ENCODE measurements around the gene DCDC1.

Gene DCDC1

DNA sequence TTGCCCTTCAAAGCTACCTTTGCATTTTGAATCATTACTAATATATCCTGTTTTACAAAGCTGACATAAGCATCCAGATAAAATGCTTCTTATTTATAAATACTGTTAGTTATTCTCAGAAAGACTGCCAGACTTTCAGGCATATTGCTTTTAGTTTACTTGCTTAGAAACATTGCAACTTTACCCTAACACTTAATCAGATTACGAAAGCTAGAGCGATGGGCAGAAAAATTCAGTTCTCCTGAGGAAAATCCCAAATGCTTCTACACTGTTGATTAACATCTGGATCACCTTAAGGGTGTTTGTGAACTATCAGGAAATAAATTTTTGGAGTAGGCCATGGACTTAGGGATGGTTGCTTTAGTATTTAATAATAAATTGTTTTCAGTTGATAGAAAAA lies 493.7 kb downstream of the DCDC1 start:
- H3K9ac ChIP-seq (ENCODE audit: low read length), result no peak overlapping the region
- no peaks in the 10 kb centered on the region for H3K36me3 ChIP-seq (ENCODE audit: control insufficient read depth, insufficient read depth, low read length)
- H3K9me3 ChIP-seq (ENCODE audit: control insufficient read depth, insufficient read depth, low read depth, low read length), result no peaks in the 10 kb centered on the region
- no peak overlapping the region for H3K27ac ChIP-seq (ENCODE audit: low read depth, low read length)
- no peaks in the 10 kb centered on the region for H3K4me1 ChIP-seq (ENCODE audit: control insufficient read depth, insufficient read depth, low read length)
- no peaks in the 10 kb centered on the region for H3K27me3 ChIP-seq (ENCODE audit: control insufficient read depth, insufficient read depth, low read length)
- H3K4me3 ChIP-seq (ENCODE audit: low read depth, low read length), result no peak overlapping the region

DNA sequence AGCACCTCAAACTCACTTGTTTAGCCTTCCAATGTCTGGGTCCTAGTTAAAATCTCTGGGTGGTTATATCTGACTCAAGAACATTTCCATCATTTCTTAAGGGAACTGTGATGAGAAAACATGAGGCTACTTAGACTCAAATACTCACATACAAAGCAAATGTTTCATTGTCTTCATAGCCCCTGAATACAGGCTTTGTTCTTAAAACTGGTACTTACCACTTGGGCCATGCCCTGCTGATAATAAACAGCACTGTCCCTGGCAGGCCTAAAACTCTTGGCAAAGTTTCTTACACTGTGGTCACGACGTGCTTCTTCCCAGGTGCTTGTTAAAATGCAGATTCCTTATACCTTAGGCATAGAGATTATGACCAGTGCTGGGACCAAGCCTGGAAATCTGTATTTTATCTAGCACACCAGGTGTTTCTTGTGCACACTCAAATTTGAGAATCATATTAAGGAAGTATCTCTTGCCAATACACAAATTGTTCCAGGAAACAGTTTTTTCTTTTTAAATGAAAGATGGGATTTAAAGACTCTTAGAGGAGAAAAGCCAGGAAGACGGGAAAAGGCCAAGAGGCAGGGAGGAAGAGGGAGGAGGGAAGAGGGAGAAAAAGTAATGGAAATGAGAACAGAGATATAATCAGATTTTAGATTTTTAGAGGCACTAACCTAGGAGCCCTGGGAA lies 495.5 kb downstream of the DCDC1 start:
- Histone ChIP-seq H3K4me1 (ENCODE audit: control insufficient read depth, insufficient read depth, low read length) (peaks cover 4% of the 10 kb centered on the region; the same call in 1 of the 2 replicates), H3K27ac (ENCODE audit: low read depth, low read length) (no peak overlapping the region), H3K4me3 (ENCODE audit: low read depth, low read length) (no peak overlapping the region), H3K9me3 (ENCODE audit: control insufficient read depth, insufficient read depth, low read depth, low read length) (no peaks in the 10 kb centered on the region), H3K36me3 (ENCODE audit: control insufficient read depth, insufficient read depth, low read length) (no peaks in the 10 kb centered on the region), H3K9ac (ENCODE audit: low read length) (no peak overlapping the region), H3K27me3 (ENCODE audit: control insufficient read depth, insufficient read depth, low read length) (no peaks in the 10 kb centered on the region)

GRCh38 chr11:30868626-30869081 lies 500.9 kb downstream of the DCDC1 start:
- Histone ChIP-seq H3K9ac (ENCODE audit: low read length) (no peak overlapping the region), H3K9me3 (ENCODE audit: control insufficient read depth, insufficient read depth, low read depth, low read length) (no peaks in the 10 kb centered on the region), H3K36me3 (ENCODE audit: control insufficient read depth, insufficient read depth, low read length) (no peaks in the 10 kb centered on the region), H3K27ac (ENCODE audit: low read depth, low read length) (no peak overlapping the region), H3K4me1 (ENCODE audit: control insufficient read depth, insufficient read depth, low read length) (peaks cover 4% of the 10 kb centered on the region; the same call in 1 of the 2 replicates), H3K27me3 (ENCODE audit: control insufficient read depth, insufficient read depth, low read length) (no peaks in the 10 kb centered on the region), H3K4me3 (ENCODE audit: low read depth, low read length) (no peak overlapping the region)

- Histone ChIP-seq H3K27ac (ENCODE audit: low read depth, low read length) (no peak overlapping the region), H3K4me1 (ENCODE audit: control insufficient read depth, insufficient read depth, low read length) (peaks cover 8% of the 10 kb centered on the region; the same call in 1 of the 2 replicates), H3K4me3 (ENCODE audit: low read depth, low read length) (no peak overlapping the region), H3K9ac (ENCODE audit: low read length) (no peak overlapping the region), H3K27me3 (ENCODE audit: control insufficient read depth, insufficient read depth, low read length) (no peaks in the 10 kb centered on the region), H3K36me3 (ENCODE audit: control insufficient read depth, insufficient read depth, low read length) (no peaks in the 10 kb centered on the region), H3K9me3 (ENCODE audit: control insufficient read depth, insufficient read depth, low read depth, low read length) (no peaks in the 10 kb centered on the region)
Measured at GRCh38 chr11:30863209-30863608, 506.3 kb downstream of the DCDC1 start.

- no peak overlapping the region for H3K9ac ChIP-seq (ENCODE audit: low read length)
- no peaks in the 10 kb centered on the region for H3K27me3 ChIP-seq (ENCODE audit: control insufficient read depth, insufficient read depth, low read length)
- H3K4me3 ChIP-seq (ENCODE audit: low read depth, low read length), result no peak overlapping the region
- H3K36me3 ChIP-seq (ENCODE audit: control insufficient read depth, insufficient read depth, low read length), result no peaks in the 10 kb centered on the region
- H3K27ac ChIP-seq (ENCODE audit: low read depth, low read length), result no peak overlapping the region
- no peaks in the 10 kb centered on the region for H3K9me3 ChIP-seq (ENCODE audit: control insufficient read depth, insufficient read depth, low read depth, low read length)
- H3K4me1 ChIP-seq (ENCODE audit: control insufficient read depth, insufficient read depth, low read length), result peaks cover 8% of the 10 kb centered on the region; the same call in 1 of the 2 replicates
Measured at GRCh38 chr11:30861531-30861930, 508.0 kb downstream of the DCDC1 start.

- H3K4me1 ChIP-seq (ENCODE audit: control insufficient read depth, insufficient read depth, low read length), result peaks cover 8% of the 10 kb centered on the region; the same call in 1 of the 2 replicates
Measured at GRCh38 chr11:30861064-30861463, 508.5 kb downstream of the DCDC1 start.

DNA sequence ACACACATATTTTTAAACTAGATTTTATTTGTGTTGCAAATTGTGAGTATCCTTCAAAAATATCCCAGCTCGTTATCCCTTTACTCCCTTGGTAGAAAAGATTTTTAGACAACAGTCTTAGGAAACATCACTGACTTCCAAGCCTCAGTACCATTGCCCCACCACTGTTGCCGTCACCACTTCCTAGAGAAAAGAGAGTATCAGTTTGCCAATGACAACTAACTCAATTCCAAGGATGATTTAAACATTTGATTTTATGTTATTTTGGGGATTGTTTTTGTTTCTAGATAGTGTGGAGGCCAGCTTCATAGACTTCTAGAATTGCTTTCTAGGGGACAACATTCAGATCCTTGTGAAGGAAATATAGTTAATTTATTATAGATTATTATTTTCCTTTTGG lies 509.4 kb downstream of the DCDC1 start:
- H3K4me3 ChIP-seq (ENCODE audit: low read depth, low read length), result no peak overlapping the region
- peaks cover 8% of the 10 kb centered on the region; the same call in 1 of the 2 replicates for H3K4me1 ChIP-seq (ENCODE audit: control insufficient read depth, insufficient read depth, low read length)

More at GRCh38 chr11:30861064-30861463, 508.5 kb downstream of the DCDC1 start:
- no peaks in the 10 kb centered on the region for H3K27me3 ChIP-seq (ENCODE audit: control insufficient read depth, insufficient read depth, low read length)
- H3K27ac ChIP-seq (ENCODE audit: low read depth, low read length), result no peak overlapping the region
- no peak overlapping the region for H3K4me3 ChIP-seq (ENCODE audit: low read depth, low read length)
- no peak overlapping the region for H3K9ac ChIP-seq (ENCODE audit: low read length)
- no peaks in the 10 kb centered on the region for H3K36me3 ChIP-seq (ENCODE audit: control insufficient read depth, insufficient read depth, low read length)
- no peaks in the 10 kb centered on the region for H3K9me3 ChIP-seq (ENCODE audit: control insufficient read depth, insufficient read depth, low read depth, low read length)

GRCh38 chr11:30859669-30860068 lies 509.9 kb downstream of the DCDC1 start:
- Histone ChIP-seq H3K36me3 (ENCODE audit: control insufficient read depth, insufficient read depth, low read length) (no peaks in the 10 kb centered on the region), H3K9me3 (ENCODE audit: control insufficient read depth, insufficient read depth, low read depth, low read length) (no peaks in the 10 kb centered on the region), H3K27me3 (ENCODE audit: control insufficient read depth, insufficient read depth, low read length) (no peaks in the 10 kb centered on the region), H3K27ac (ENCODE audit: low read depth, low read length) (no peak overlapping the region), H3K9ac (ENCODE audit: low read length) (no peak overlapping the region), H3K4me1 (ENCODE audit: control insufficient read depth, insufficient read depth, low read length) (peaks cover 8% of the 10 kb centered on the region; the same call in 1 of the 2 replicates), H3K4me3 (ENCODE audit: low read depth, low read length) (no peak overlapping the region)

More for the DNA sequence above, 509.4 kb downstream of the DCDC1 start:
- H3K27ac ChIP-seq (ENCODE audit: low read depth, low read length), result no peak overlapping the region
- H3K27me3 ChIP-seq (ENCODE audit: control insufficient read depth, insufficient read depth, low read length), result no peaks in the 10 kb centered on the region
- H3K9ac ChIP-seq (ENCODE audit: low read length), result no peak overlapping the region
- no peaks in the 10 kb centered on the region for H3K9me3 ChIP-seq (ENCODE audit: control insufficient read depth, insufficient read depth, low read depth, low read length)
- no peaks in the 10 kb centered on the region for H3K36me3 ChIP-seq (ENCODE audit: control insufficient read depth, insufficient read depth, low read length)

DNA sequence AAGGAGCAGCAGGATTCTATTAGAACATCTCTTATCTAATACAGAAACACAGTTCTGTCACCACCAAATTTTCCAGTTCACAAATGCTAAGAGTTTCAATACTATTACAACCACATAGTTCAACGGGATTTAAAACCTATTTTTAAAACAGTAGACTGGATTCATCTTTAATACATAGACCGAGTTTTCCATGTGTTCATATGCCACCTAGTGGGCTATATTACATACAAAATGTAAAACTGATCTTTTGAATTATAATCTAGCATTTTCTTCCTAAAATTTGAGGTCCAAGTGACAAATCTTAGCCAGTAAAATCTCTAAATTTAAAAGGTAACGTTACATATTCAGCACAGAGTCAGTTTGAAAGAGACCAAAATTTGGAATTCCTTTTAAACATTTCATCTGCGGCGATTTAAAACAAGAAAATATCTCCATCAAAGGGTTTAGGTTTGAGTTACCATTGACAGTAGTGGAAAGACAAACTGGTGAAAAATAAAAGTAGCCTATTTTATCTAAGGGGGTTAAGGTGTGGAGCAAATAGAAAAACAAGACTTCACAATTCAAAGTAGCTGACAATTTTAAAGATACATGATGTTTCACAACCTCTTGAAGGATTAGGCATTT lies 514.0 kb downstream of the DCDC1 start:
- H3K27me3 ChIP-seq (ENCODE audit: control insufficient read depth, insufficient read depth, low read length), result no peaks in the 10 kb centered on the region
- H3K4me3 ChIP-seq (ENCODE audit: low read depth, low read length), result no peak overlapping the region
- H3K36me3 ChIP-seq (ENCODE audit: control insufficient read depth, insufficient read depth, low read length), result no peaks in the 10 kb centered on the region
- H3K27ac ChIP-seq (ENCODE audit: low read depth, low read length), result no peak overlapping the region
- no peaks in the 10 kb centered on the region for H3K9me3 ChIP-seq (ENCODE audit: control insufficient read depth, insufficient read depth, low read depth, low read length)
- H3K9ac ChIP-seq (ENCODE audit: low read length), result no peak overlapping the region
- peaks cover 17% of the 10 kb centered on the region for H3K4me1 ChIP-seq (ENCODE audit: control insufficient read depth, insufficient read depth, low read length)

DNA sequence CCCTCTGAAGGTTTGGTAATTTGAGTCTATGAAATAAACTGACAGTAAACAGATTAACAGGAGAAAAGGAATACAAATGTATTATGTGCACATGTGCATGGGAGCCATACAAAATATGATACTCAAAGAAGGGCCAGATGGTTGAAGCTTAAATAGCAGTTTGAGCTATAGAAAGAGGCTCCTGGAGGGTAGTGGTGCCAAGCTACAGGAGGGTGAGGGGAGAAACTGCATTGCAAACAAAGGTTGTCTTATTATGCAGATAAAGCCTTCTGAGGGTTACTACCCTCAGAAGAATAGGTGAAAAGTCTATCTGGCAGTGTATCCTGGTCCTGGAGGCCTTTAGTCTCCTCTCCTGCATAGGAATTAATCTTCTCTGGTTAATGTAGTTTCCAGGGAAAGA lies 516.1 kb downstream of the DCDC1 start:
- no peaks in the 10 kb centered on the region for H3K36me3 ChIP-seq (ENCODE audit: control insufficient read depth, insufficient read depth, low read length)
- no peak overlapping the region for H3K27ac ChIP-seq (ENCODE audit: low read depth, low read length)
- H3K9ac ChIP-seq (ENCODE audit: low read length), result no peak overlapping the region
- H3K4me3 ChIP-seq (ENCODE audit: low read depth, low read length), result no peak overlapping the region
- H3K27me3 ChIP-seq (ENCODE audit: control insufficient read depth, insufficient read depth, low read length), result no peaks in the 10 kb centered on the region
- peaks cover 9% of the 10 kb centered on the region for H3K4me1 ChIP-seq (ENCODE audit: control insufficient read depth, insufficient read depth, low read length)
- H3K9me3 ChIP-seq (ENCODE audit: control insufficient read depth, insufficient read depth, low read depth, low read length), result no peaks in the 10 kb centered on the region

DNA sequence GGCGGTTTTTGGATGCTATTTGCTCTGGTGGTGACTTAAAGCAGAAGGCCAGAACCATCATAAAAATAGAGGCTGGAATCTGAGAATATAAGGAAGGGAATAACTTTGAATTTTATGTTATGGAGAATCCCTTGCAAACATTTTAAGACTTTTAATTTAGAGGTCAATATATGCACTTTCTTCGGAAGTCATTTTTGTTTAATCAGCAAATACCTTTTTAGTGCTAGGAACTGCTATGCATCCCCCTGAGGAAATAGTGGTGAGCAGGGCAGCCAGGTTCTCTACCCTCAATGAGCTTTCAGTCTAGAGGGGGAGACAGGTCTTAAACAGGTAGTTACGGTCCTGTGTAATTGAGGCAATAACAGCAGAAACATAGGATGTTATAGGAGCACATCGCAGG lies 516.9 kb downstream of the DCDC1 start:
- no peaks in the 10 kb centered on the region for H3K27me3 ChIP-seq (ENCODE audit: control insufficient read depth, insufficient read depth, low read length)
- H3K9me3 ChIP-seq (ENCODE audit: control insufficient read depth, insufficient read depth, low read depth, low read length), result 0 out of 2 replicates have a peak, but pooled peaks cover 6% of the 10 kb centered on the region
- no peak overlapping the region for H3K27ac ChIP-seq (ENCODE audit: low read depth, low read length)
- no peaks in the 10 kb centered on the region for H3K36me3 ChIP-seq (ENCODE audit: control insufficient read depth, insufficient read depth, low read length)
- peaks cover 9% of the 10 kb centered on the region for H3K4me1 ChIP-seq (ENCODE audit: control insufficient read depth, insufficient read depth, low read length)
- H3K9ac ChIP-seq (ENCODE audit: low read length), result no peak overlapping the region
- H3K4me3 ChIP-seq (ENCODE audit: low read depth, low read length), result no peak overlapping the region
